ENCODE data around the gene ATP1A3.
"Not testable (repeated sequence)": the region's sequence is repeated elsewhere in the genome, so short reads cannot be mapped to it uniquely, and the experiment has no call there.

The ATP1A3 gene

DNA sequence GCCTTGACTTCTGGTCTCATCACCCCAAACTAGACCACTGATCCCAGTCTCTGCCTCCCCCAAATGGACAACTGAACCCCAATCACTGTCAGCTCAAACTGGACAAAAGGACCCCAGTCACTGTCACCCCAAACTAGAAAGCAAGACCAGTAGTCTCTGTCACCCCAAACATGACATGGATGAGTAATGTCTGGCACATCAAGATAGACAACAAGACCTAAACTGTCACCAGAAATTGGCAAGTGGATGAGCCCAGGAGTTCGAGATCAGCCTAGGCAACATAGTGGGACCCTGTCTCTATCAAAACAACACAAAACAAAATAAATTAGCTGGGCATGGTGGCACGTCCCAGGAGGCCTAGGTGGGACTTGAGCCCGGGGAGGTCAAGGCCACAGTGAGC is 46.9 kb downstream of the ATP1A3 start:
- DNase-seq (ENCODE audit: low read depth) = no peak

GRCh38 chr19:41945135-41945766 is 48.8 kb downstream of the ATP1A3 start:
- DNase-seq (ENCODE audit: low read depth) = peak; percentile 83

GRCh38 chr19:41944336-41944735 is 49.7 kb downstream of the ATP1A3 start:
- DNase-seq (ENCODE audit: low read depth) = no peak

- no peak for DNase-seq (ENCODE audit: low read depth)
Measured at GRCh38 chr19:41941410-41942202, 52.4 kb downstream of the ATP1A3 start.

- DNase-seq (ENCODE audit: low read depth) = no peak
Measured at GRCh38 chr19:41940731-41941409, 53.2 kb downstream of the ATP1A3 start.

- DNase-seq (ENCODE audit: low read depth) = peak; percentile 36
Measured at GRCh38 chr19:41939861-41940730, 53.9 kb downstream of the ATP1A3 start.

DNA sequence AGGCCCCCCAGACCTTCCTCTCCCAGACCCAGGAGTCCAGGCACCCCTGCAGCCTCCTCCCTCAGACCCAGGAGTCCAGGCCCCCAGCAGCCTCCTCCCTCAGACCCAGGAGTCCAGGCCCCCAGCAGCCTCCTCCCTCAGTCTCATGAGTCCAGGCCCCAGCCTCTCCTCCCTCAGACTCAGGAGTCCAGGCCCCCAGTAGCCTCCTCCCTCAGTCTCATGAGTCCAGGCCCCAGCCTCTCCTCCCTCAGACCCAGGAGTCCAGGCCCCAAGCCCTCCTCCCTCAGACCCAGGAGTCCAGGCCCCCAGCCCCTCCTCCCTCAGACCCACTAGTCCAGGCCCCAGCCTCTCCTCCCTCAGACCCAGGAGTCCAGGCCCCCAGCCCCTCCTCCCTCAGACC is 54.8 kb downstream of the ATP1A3 start:
- DNase-seq (ENCODE audit: low read depth) = not testable (repeated sequence)

- no peak for DNase-seq (ENCODE audit: low read depth)
Measured at GRCh38 chr19:41937525-41938468, 56.2 kb downstream of the ATP1A3 start.

DNA sequence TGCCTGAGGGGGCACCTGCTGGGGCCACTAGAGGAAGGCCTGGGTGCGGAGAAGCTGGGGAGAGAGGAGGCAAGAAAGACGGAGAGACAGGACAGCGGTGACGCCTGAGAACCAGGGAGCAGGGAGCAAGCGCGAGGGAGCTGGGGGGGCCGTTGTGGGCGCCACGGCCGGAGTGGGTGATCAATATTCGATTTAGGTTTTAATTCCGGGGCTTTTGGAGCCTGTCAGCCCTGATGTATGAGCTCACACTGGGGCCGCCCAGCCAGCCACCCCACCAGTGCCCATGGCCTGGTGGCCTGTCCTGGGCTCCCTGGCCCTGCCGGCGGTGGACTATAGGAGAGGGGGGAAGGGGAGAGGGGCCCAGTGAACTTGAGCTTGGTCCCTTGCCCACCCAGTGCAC is 57.1 kb downstream of the ATP1A3 start:
- no peak for DNase-seq (ENCODE audit: low read depth)

- DNase-seq (ENCODE audit: low read depth) = no peak
Measured at GRCh38 chr19:41936416-41936850, 57.6 kb downstream of the ATP1A3 start.

DNA sequence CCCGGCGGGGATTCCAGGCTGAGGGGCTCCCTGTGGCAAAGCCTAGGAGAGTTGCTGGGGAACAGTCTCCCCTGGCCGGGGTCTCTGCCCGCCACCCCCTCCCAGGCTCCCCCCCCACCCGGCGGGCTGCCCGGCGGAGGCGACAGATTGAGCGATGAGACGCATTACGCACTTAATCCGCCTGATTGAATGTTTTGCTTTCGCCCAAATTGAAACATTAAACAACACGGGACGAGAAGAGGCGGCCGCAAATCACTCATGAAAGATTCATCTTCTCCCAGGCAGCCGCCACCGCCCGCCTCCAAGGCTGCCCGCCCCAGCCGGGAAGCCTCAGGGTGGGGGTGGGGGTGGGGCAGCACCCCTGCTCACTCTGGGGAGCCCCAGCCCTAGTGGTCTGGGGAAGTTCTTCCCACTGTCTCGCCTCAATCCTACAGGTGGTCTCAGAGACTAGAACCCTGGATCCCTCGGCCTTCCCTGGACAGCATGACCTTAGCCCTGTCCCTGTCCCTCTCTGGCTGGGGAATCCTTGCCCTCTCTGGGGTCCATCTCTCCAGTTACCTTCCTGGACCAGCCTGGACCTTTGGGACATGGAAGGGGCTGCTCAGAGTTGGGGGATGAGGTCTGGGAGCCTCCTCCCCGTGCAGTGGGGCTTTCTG is 58.1 kb downstream of the ATP1A3 start:
- no peak for DNase-seq (ENCODE audit: low read depth)

GRCh38 chr19:41934849-41935374 is 59.1 kb downstream of the ATP1A3 start:
- peak; percentile 64 for DNase-seq (ENCODE audit: low read depth)

- no peak for DNase-seq (ENCODE audit: low read depth)
Measured at GRCh38 chr19:41933693-41934426, 60.2 kb downstream of the ATP1A3 start.

DNA sequence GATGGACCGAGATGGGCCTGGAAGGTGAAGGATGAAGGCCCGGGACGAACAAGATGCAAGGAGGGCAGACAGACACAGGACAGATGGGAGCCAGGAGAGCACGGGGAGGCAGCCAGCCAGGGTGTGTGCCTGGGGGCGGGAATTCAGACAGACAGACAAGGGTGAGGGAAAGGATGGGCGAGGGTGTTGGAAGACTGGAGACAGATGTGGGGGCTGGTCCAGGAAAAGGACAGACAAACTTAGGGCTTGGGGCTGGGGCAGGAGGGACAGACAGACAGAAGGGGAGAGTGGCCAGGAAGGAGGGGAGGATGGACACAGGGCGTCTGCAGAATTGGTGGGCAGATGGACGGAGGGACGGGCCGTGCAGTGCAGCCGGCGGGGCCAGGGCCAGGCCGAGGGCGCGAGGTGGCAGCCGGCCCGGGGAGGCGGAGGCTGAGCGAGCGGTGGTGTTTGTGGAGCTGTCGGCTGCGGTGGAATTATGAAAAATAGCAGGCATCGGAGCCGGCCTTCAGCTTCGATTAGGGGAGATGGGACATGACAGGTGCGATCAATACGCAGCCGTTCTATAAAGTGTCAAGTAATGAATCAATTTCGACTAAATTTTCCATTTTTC is 61.2 kb downstream of the ATP1A3 start:
- no peak for DNase-seq (ENCODE audit: low read depth)

DNA sequence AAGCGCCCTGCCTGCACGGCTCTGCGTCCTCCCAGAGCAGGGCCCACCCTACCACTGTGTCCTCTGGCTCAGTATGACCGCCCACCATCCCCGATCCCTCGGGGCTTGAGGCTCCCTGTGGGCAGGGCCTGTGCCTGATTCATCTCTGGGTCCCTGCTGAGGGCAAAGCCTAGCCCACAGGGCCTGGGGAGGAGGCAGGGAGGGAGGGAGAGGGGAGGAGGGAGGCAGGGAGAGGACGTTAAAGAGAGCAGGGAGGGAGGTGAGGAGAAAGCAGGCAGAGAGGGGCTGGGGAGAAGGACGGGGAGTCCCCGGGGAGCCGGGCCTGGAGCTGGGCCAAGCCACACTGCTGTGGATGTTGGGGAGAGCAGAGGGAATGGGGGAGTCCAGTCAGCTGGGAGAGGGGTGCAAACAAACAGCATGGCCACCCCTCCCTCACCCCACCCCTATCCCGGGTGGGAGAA is 61.7 kb downstream of the ATP1A3 start:
- DNase-seq (ENCODE audit: low read depth) = no peak

DNA sequence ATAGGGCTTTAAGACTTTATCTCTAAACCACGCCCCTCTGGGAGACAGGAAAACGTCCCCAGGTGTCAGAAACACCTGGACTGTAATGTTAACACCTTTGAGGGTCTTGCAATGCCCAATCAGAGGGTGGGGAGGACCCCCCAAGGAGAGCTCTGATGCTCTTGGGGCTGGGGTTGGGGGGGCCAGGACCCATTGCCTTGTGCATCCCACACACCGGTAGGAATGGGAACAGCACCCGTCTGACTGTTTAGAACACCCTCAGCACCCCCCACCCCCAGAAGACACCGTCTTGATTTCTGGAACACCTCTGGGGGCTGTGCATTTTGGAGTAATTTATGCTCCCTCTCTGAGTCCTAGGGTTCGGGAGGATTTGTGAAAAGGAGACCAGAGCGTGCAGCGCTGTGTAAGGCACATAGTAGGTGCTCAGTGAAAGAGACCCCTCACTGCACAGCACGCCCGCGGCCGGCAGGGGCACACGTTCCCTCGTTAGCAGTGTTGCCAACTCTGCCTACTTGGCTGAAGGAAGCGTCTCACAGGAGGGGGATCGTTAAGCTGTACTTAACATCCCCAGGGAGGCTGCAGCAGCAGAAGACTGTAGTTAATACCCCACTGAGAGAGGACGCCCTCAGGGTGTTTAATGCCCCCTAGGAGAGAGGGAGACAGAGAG is 63.0 kb downstream of the ATP1A3 start:
- DNase-seq (ENCODE audit: low read depth) = no peak

DNA sequence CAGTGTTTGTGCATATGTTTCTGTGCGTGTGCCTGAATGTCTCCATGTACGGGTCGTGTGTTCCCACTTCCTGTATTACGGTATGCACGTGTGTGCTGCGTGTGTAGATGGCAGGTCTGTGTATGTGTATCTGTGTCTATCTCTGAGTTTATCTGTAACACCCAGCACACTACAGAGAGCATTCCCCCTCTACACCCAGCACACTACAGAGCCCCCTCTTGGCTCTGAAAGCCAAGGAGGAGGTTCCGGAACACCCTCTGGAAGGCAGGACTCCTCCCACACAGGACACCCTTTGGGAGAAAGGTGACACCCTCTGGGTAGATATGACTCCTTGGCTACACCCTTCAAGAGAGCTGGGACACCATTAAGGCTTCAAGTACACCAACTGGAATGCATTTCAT is 63.7 kb downstream of the ATP1A3 start:
- no peak for DNase-seq (ENCODE audit: low read depth)

DNA sequence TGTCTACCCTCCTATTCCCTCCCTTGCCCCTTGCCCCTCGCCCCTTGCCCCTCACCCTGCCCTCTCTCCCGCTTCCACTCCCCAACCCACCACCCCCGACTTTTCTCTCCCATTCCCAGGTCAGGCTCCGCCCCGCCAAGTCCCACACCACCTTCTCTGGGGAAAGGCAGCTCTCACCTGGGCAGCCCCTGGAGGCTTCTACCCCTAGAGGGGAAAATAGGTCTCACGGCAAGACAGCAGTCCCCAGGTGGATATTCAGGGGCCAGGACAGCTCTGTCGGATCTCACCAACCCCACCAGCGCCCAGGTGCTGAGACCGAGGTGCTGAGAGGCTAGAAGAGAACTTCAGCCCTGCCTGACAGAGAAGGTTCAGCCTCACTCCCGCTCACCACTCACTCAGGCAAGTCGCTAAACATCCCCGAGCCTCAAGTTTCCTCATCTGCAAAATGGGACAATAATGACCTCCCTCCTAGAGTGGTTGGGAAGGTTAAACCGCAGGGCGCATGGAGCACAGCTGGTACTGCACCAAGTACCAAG is 64.4 kb downstream of the ATP1A3 start:
- DNase-seq (ENCODE audit: low read depth) = no peak

All from T follicular helper cell (primary cell).